ENCODE measurements around the gene ADAMTS17.

ADAMTS17 gene

GRCh38 chr15:100005715-100006114 is 336.1 kb downstream of the ADAMTS17 start:
- no peak overlapping the region for H3K27ac Mint-ChIP-seq
- no peaks in the 10 kb centered on the region for H3K27me3 Mint-ChIP-seq
- DNase-seq, result no peak
- no peaks in the 10 kb centered on the region for H3K36me3 Mint-ChIP-seq (ENCODE audit: low read depth)
- H3K4me1 Mint-ChIP-seq (ENCODE audit: low read depth), result peaks cover 8% of the 10 kb centered on the region
- no peak overlapping the region for H3K4me3 Mint-ChIP-seq
- H3K9me3 Mint-ChIP-seq, result no peaks in the 10 kb centered on the region

- Mint-ChIP-seq H3K36me3 (ENCODE audit: low read depth) (no peaks in the 10 kb centered on the region), H3K27me3 (no peaks in the 10 kb centered on the region), H3K27ac (no peak overlapping the region), H3K9me3 (no peaks in the 10 kb centered on the region), H3K4me1 (ENCODE audit: low read depth) (peaks cover 9% of the 10 kb centered on the region), H3K4me3 (no peak overlapping the region)
- no peak for DNase-seq
Measured at GRCh38 chr15:100005013-100005412, 336.8 kb downstream of the ADAMTS17 start.

GRCh38 chr15:100002787-100003536 is 338.8 kb downstream of the ADAMTS17 start:
- Mint-ChIP-seq H3K9me3 (no peaks in the 10 kb centered on the region), H3K27me3 (no peaks in the 10 kb centered on the region), H3K4me3 (no peak overlapping the region), H3K36me3 (ENCODE audit: low read depth) (no peaks in the 10 kb centered on the region), H3K4me1 (ENCODE audit: low read depth) (peaks cover 9% of the 10 kb centered on the region), H3K27ac (no peak overlapping the region)
- DNase-seq, result no peak

- H3K4me3 Mint-ChIP-seq, result no peak overlapping the region
- H3K36me3 Mint-ChIP-seq (ENCODE audit: low read depth), result no peaks in the 10 kb centered on the region
- no peak overlapping the region for H3K27ac Mint-ChIP-seq
- H3K4me1 Mint-ChIP-seq (ENCODE audit: low read depth), result peaks cover 9% of the 10 kb centered on the region
- H3K27me3 Mint-ChIP-seq, result no peaks in the 10 kb centered on the region
- no peaks in the 10 kb centered on the region for H3K9me3 Mint-ChIP-seq
- no peak for DNase-seq
Measured at GRCh38 chr15:100002086-100002620, 339.6 kb downstream of the ADAMTS17 start.

GRCh38 chr15:100001405-100001804 is 340.4 kb downstream of the ADAMTS17 start:
- Mint-ChIP-seq H3K27me3 (no peaks in the 10 kb centered on the region), H3K36me3 (ENCODE audit: low read depth) (no peaks in the 10 kb centered on the region), H3K4me3 (no peak overlapping the region), H3K9me3 (no peaks in the 10 kb centered on the region), H3K27ac (peak overlapping the region; percentile 51), H3K4me1 (ENCODE audit: low read depth) (peaks cover 9% of the 10 kb centered on the region)
- no peak for DNase-seq

GRCh38 chr15:99999282-100000070 is 342.3 kb downstream of the ADAMTS17 start:
- no peak overlapping the region for H3K27ac Mint-ChIP-seq
- no peak for DNase-seq
- no peaks in the 10 kb centered on the region for H3K27me3 Mint-ChIP-seq
- no peak overlapping the region for H3K4me3 Mint-ChIP-seq
- H3K4me1 Mint-ChIP-seq (ENCODE audit: low read depth), result peaks cover 9% of the 10 kb centered on the region
- peaks cover 2% of the 10 kb centered on the region for H3K36me3 Mint-ChIP-seq (ENCODE audit: low read depth)
- H3K9me3 Mint-ChIP-seq, result no peaks in the 10 kb centered on the region

GRCh38 chr15:99998661-99999101 is 343.1 kb downstream of the ADAMTS17 start:
- no peak for DNase-seq
- no peak overlapping the region for H3K4me3 Mint-ChIP-seq
- no peaks in the 10 kb centered on the region for H3K9me3 Mint-ChIP-seq
- no peaks in the 10 kb centered on the region for H3K27me3 Mint-ChIP-seq
- H3K36me3 Mint-ChIP-seq (ENCODE audit: low read depth), result peaks cover 2% of the 10 kb centered on the region
- peaks cover 9% of the 10 kb centered on the region for H3K4me1 Mint-ChIP-seq (ENCODE audit: low read depth)
- H3K27ac Mint-ChIP-seq, result no peak overlapping the region

- H3K9me3 Mint-ChIP-seq, result no peaks in the 10 kb centered on the region
- peaks cover 11% of the 10 kb centered on the region for H3K36me3 Mint-ChIP-seq (ENCODE audit: low read depth)
- no peaks in the 10 kb centered on the region for H3K27me3 Mint-ChIP-seq
- H3K4me3 Mint-ChIP-seq, result no peak overlapping the region
- DNase-seq, result no peak
- H3K27ac Mint-ChIP-seq, result no peak overlapping the region
- peaks cover 9% of the 10 kb centered on the region for H3K4me1 Mint-ChIP-seq (ENCODE audit: low read depth)
Measured at GRCh38 chr15:99997112-99997651, 344.6 kb downstream of the ADAMTS17 start.

- no peaks in the 10 kb centered on the region for H3K9me3 Mint-ChIP-seq
- peaks cover 16% of the 10 kb centered on the region for H3K36me3 Mint-ChIP-seq (ENCODE audit: low read depth)
- DNase-seq, result no peak
- H3K4me3 Mint-ChIP-seq, result no peak overlapping the region
- peaks cover 9% of the 10 kb centered on the region for H3K4me1 Mint-ChIP-seq (ENCODE audit: low read depth)
- H3K27me3 Mint-ChIP-seq, result no peaks in the 10 kb centered on the region
- no peak overlapping the region for H3K27ac Mint-ChIP-seq
Measured at GRCh38 chr15:99996660-99997059, 345.1 kb downstream of the ADAMTS17 start.

- Mint-ChIP-seq H3K27ac (no peak overlapping the region), H3K4me3 (no peak overlapping the region), H3K4me1 (ENCODE audit: low read depth) (no peaks in the 10 kb centered on the region), H3K27me3 (no peaks in the 10 kb centered on the region), H3K36me3 (ENCODE audit: low read depth) (peaks cover 19% of the 10 kb centered on the region), H3K9me3 (no peaks in the 10 kb centered on the region)
- DNase-seq, result no peak
Measured at GRCh38 chr15:99995543-99995942, 346.2 kb downstream of the ADAMTS17 start.

GRCh38 chr15:99994849-99995248 is 346.9 kb downstream of the ADAMTS17 start:
- no peak overlapping the region for H3K27ac Mint-ChIP-seq
- no peak overlapping the region for H3K4me3 Mint-ChIP-seq
- H3K4me1 Mint-ChIP-seq (ENCODE audit: low read depth), result no peaks in the 10 kb centered on the region
- DNase-seq, result no peak
- no peaks in the 10 kb centered on the region for H3K9me3 Mint-ChIP-seq
- H3K27me3 Mint-ChIP-seq, result no peaks in the 10 kb centered on the region
- peaks cover 19% of the 10 kb centered on the region for H3K36me3 Mint-ChIP-seq (ENCODE audit: low read depth)

GRCh38 chr15:99993681-99994131 is 348.1 kb downstream of the ADAMTS17 start:
- H3K9me3 Mint-ChIP-seq, result no peaks in the 10 kb centered on the region
- H3K36me3 Mint-ChIP-seq (ENCODE audit: low read depth), result peaks cover 23% of the 10 kb centered on the region
- no peak overlapping the region for H3K4me3 Mint-ChIP-seq
- H3K27me3 Mint-ChIP-seq, result no peaks in the 10 kb centered on the region
- DNase-seq, result peak; percentile 2
- H3K27ac Mint-ChIP-seq, result no peak overlapping the region
- no peaks in the 10 kb centered on the region for H3K4me1 Mint-ChIP-seq (ENCODE audit: low read depth)

- Mint-ChIP-seq H3K36me3 (ENCODE audit: low read depth) (peaks cover 28% of the 10 kb centered on the region), H3K4me3 (no peak overlapping the region), H3K27ac (no peak overlapping the region), H3K4me1 (ENCODE audit: low read depth) (no peaks in the 10 kb centered on the region), H3K27me3 (no peaks in the 10 kb centered on the region), H3K9me3 (no peaks in the 10 kb centered on the region)
- DNase-seq, result peak; percentile 14
Measured at GRCh38 chr15:99993262-99993661, 348.5 kb downstream of the ADAMTS17 start.

- no peaks in the 10 kb centered on the region for H3K27me3 Mint-ChIP-seq
- no peak overlapping the region for H3K27ac Mint-ChIP-seq
- DNase-seq, result peak; percentile 9
- no peak overlapping the region for H3K4me3 Mint-ChIP-seq
- peaks cover 31% of the 10 kb centered on the region for H3K36me3 Mint-ChIP-seq (ENCODE audit: low read depth)
- no peaks in the 10 kb centered on the region for H3K9me3 Mint-ChIP-seq
- H3K4me1 Mint-ChIP-seq (ENCODE audit: low read depth), result no peaks in the 10 kb centered on the region
Measured at GRCh38 chr15:99992611-99993231, 349.1 kb downstream of the ADAMTS17 start.
